Bronchial epithelial cell (primary cell): ENCODE results near the gene TMEM135. TPM values are rescaled to one million over a fixed set of nuclear protein-coding genes. Genes with fewer than 3 reads are reported as not detected.

Experiments used
- DNase-seq: peaks from one replicate; pipeline ENCODE4 v3.0.0-alpha.2; 2010; ENCODE audit warnings: low read depth
- FAIRE-seq: peaks from 2 replicates; lab custom pipeline; 2011; peaks lifted over from hg19 to GRCh38; lab: Jason Lieb, UNC
- H3K27me3 ChIP-seq: 2 replicates; pipeline ENCODE4 v1.5.1; 2011; ENCODE audit warnings: low read length; ENCODE audit not compliant: control insufficient read depth, insufficient read depth
- H3K36me3 ChIP-seq: 2 replicates; pipeline ENCODE4 v1.5.1; 2011; ENCODE audit warnings: low read length; ENCODE audit not compliant: control insufficient read depth, insufficient read depth
- H3K4me3 ChIP-seq: 2 replicates; pipeline ENCODE4 v1.5.1; 2011; ENCODE audit warnings: mild to moderate bottlenecking, low read depth, low read length, control low read depth
- CTCF ChIP-seq: IDR thresholded peaks from 2 replicates; pipeline ENCODE4 v1.5.1; 2011; ENCODE audit warnings: mild to moderate bottlenecking, moderate library complexity, low read length, control low read depth, inconsistent platforms; ENCODE audit not compliant: insufficient read depth, severe bottlenecking
- total RNA-seq: library from RNA; depleted of rRNA; stranded (reverse); fragments of >200 nt; gene quantifications from 2 replicates; pipeline ENCODE4 v1.2.1, GENCODE V29; 2014

The TMEM135 gene
- total RNA-seq, 1 donor from 2014 or later = 6.8 TPM

- no peak for DNase-seq
- FAIRE-seq = no peak
- Histone ChIP-seq H3K27me3 (no peaks in the 10 kb centered on the region), H3K4me3 (no peak overlapping the region), H3K36me3 (no peaks in the 10 kb centered on the region)
- TF ChIP-seq CTCF = no peak
Measured at GRCh38 chr11:87193756-87194470, 156.2 kb downstream of the TMEM135 start.

GRCh38 chr11:87194985-87195820 is 157.5 kb downstream of the TMEM135 start:
- H3K36me3 ChIP-seq = no peaks in the 10 kb centered on the region
- H3K4me3 ChIP-seq = no peak overlapping the region
- DNase-seq = no peak
- FAIRE-seq = no peak
- no peak for TF ChIP-seq CTCF
- no peaks in the 10 kb centered on the region for H3K27me3 ChIP-seq

- no peaks in the 10 kb centered on the region for H3K36me3 ChIP-seq
- FAIRE-seq = no peak
- H3K4me3 ChIP-seq = no peak overlapping the region
- DNase-seq = peak; percentile 34
- no peaks in the 10 kb centered on the region for H3K27me3 ChIP-seq
- no peak for TF ChIP-seq CTCF
Measured at GRCh38 chr11:87198266-87198881, 160.6 kb downstream of the TMEM135 start.

GRCh38 chr11:87201376-87201775 is 163.6 kb downstream of the TMEM135 start:
- TF ChIP-seq CTCF = no peak
- H3K4me3 ChIP-seq = no peak overlapping the region
- no peaks in the 10 kb centered on the region for H3K36me3 ChIP-seq
- DNase-seq = no peak
- H3K27me3 ChIP-seq = no peaks in the 10 kb centered on the region
- no peak for FAIRE-seq

- no peak for DNase-seq
- H3K36me3 ChIP-seq = no peaks in the 10 kb centered on the region
- FAIRE-seq = no peak
- no peak overlapping the region for H3K4me3 ChIP-seq
- no peak for TF ChIP-seq CTCF
- H3K27me3 ChIP-seq = no peaks in the 10 kb centered on the region
Measured at GRCh38 chr11:87203907-87204602, 166.3 kb downstream of the TMEM135 start.
